Measurements from ENCODE around the gene RGSL1.

The RGSL1 gene

GRCh38 chr1:182580736-182581135 lies 130.8 kb downstream of the RGSL1 start:
- Histone ChIP-seq H3K36me3 (ENCODE audit: control insufficient read depth in 1 of 2, insufficient read depth in 2 of 2, low read length in 2 of 2) (peaks cover 31 to 52% of the 10 kb centered on the region in 2 donors), H3K4me3 (ENCODE audit: low read depth in 1 of 2, low read length in 2 of 2) (no peak overlapping the region), H3K9ac (ENCODE audit: low read depth in 1 of 2, low read length in 2 of 2) (no peak overlapping the region), H3K9me3 (ENCODE audit: control insufficient read depth in 1 of 2, low read length in 2 of 2) (no peaks in the 10 kb centered on the region), H3K4me1 (ENCODE audit: control insufficient read depth in 1 of 2, insufficient read depth in 2 of 2, low read length in 2 of 2) (peaks cover 10 to 19% of the 10 kb centered on the region in 2 donors), H3K27ac (ENCODE audit: low read depth, low read length) (no peak overlapping the region), H3K27me3 (ENCODE audit: control insufficient read depth in 1 of 2, insufficient read depth in 2 of 2, low read length in 2 of 2) (no peaks in the 10 kb centered on the region)

- H3K27ac ChIP-seq (ENCODE audit: low read depth, low read length) = no peak overlapping the region
- peak overlapping the region in 1 of 2 donors; percentile 5 for H3K4me3 ChIP-seq (ENCODE audit: low read depth in 1 of 2, low read length in 2 of 2)
- H3K9me3 ChIP-seq (ENCODE audit: control insufficient read depth in 1 of 2, low read length in 2 of 2) = no peaks in the 10 kb centered on the region
- H3K27me3 ChIP-seq (ENCODE audit: control insufficient read depth in 1 of 2, insufficient read depth in 2 of 2, low read length in 2 of 2) = no peaks in the 10 kb centered on the region
- H3K36me3 ChIP-seq (ENCODE audit: control insufficient read depth in 1 of 2, insufficient read depth in 2 of 2, low read length in 2 of 2) = peaks cover 30 to 36% of the 10 kb centered on the region in 2 donors
- H3K9ac ChIP-seq (ENCODE audit: low read depth in 1 of 2, low read length in 2 of 2) = no peak overlapping the region
- H3K4me1 ChIP-seq (ENCODE audit: control insufficient read depth in 1 of 2, insufficient read depth in 2 of 2, low read length in 2 of 2) = peaks cover 19 to 33% of the 10 kb centered on the region in 2 donors
Observed at GRCh38 chr1:182584746-182585145, 134.8 kb downstream of the RGSL1 start.

GRCh38 chr1:182586380-182586779 lies 136.4 kb downstream of the RGSL1 start:
- H3K4me3 ChIP-seq (ENCODE audit: low read depth in 1 of 2, low read length in 2 of 2) = no peak overlapping the region
- no peak overlapping the region for H3K9ac ChIP-seq (ENCODE audit: low read depth in 1 of 2, low read length in 2 of 2)
- no peak overlapping the region for H3K27ac ChIP-seq (ENCODE audit: low read depth, low read length)
- H3K4me1 ChIP-seq (ENCODE audit: control insufficient read depth in 1 of 2, insufficient read depth in 2 of 2, low read length in 2 of 2) = peaks cover 19 to 33% of the 10 kb centered on the region in 2 donors
- no peaks in the 10 kb centered on the region for H3K27me3 ChIP-seq (ENCODE audit: control insufficient read depth in 1 of 2, insufficient read depth in 2 of 2, low read length in 2 of 2)
- peaks cover 21 to 23% of the 10 kb centered on the region in 2 donors for H3K36me3 ChIP-seq (ENCODE audit: control insufficient read depth in 1 of 2, insufficient read depth in 2 of 2, low read length in 2 of 2)
- no peaks in the 10 kb centered on the region for H3K9me3 ChIP-seq (ENCODE audit: control insufficient read depth in 1 of 2, low read length in 2 of 2)

GRCh38 chr1:182587093-182587492 lies 137.1 kb downstream of the RGSL1 start:
- no peak overlapping the region for H3K4me3 ChIP-seq (ENCODE audit: low read depth in 1 of 2, low read length in 2 of 2)
- H3K4me1 ChIP-seq (ENCODE audit: control insufficient read depth in 1 of 2, insufficient read depth in 2 of 2, low read length in 2 of 2) = peaks cover 19 to 33% of the 10 kb centered on the region in 2 donors
- H3K36me3 ChIP-seq (ENCODE audit: control insufficient read depth in 1 of 2, insufficient read depth in 2 of 2, low read length in 2 of 2) = peaks cover 16 to 19% of the 10 kb centered on the region in 2 donors
- H3K9ac ChIP-seq (ENCODE audit: low read depth in 1 of 2, low read length in 2 of 2) = no peak overlapping the region
- no peak overlapping the region for H3K27ac ChIP-seq (ENCODE audit: low read depth, low read length)
- H3K9me3 ChIP-seq (ENCODE audit: control insufficient read depth in 1 of 2, low read length in 2 of 2) = no peaks in the 10 kb centered on the region
- H3K27me3 ChIP-seq (ENCODE audit: control insufficient read depth in 1 of 2, insufficient read depth in 2 of 2, low read length in 2 of 2) = no peaks in the 10 kb centered on the region

GRCh38 chr1:182587666-182588499 lies 137.9 kb downstream of the RGSL1 start:
- Histone ChIP-seq H3K4me1 (ENCODE audit: control insufficient read depth in 1 of 2, insufficient read depth in 2 of 2, low read length in 2 of 2) (peaks cover 19 to 33% of the 10 kb centered on the region in 2 donors), H3K9ac (ENCODE audit: low read depth in 1 of 2, low read length in 2 of 2) (peak overlapping the region; percentile 71 to 86)

GRCh38 chr1:182588500-182589396 lies 138.8 kb downstream of the RGSL1 start, which contains the start of gene RNASEL:
TSS of gene RNASEL (minus strand) at chr1:182589256. CDS start at chr1:182586806, 2,450 bp downstream.
- peak within 1 kb of the TSS; percentile 71 to 86 for H3K9ac ChIP-seq (ENCODE audit: low read depth in 1 of 2, low read length in 2 of 2)
- H3K27ac ChIP-seq (ENCODE audit: low read depth, low read length) = peak within 1 kb of the TSS; percentile 89
- no peaks in the 10 kb centered on the region for H3K27me3 ChIP-seq (ENCODE audit: control insufficient read depth in 1 of 2, insufficient read depth in 2 of 2, low read length in 2 of 2)
- H3K4me1 ChIP-seq (ENCODE audit: control insufficient read depth in 1 of 2, insufficient read depth in 2 of 2, low read length in 2 of 2) = peaks cover 19 to 32% of the 10 kb centered on the region in 2 donors
- no peaks in the 10 kb centered on the region for H3K9me3 ChIP-seq (ENCODE audit: control insufficient read depth in 1 of 2, low read length in 2 of 2)
- H3K36me3 ChIP-seq (ENCODE audit: control insufficient read depth in 1 of 2, insufficient read depth in 2 of 2, low read length in 2 of 2) = peaks cover 5 to 10% of the 10 kb centered on the region in 2 donors
- H3K4me3 ChIP-seq (ENCODE audit: low read depth in 1 of 2, low read length in 2 of 2) = peak within 1 kb of the TSS; percentile 77 to 89

More at GRCh38 chr1:182587666-182588499, 137.9 kb downstream of the RGSL1 start:
- peaks cover 8 to 11% of the 10 kb centered on the region in 2 donors for H3K36me3 ChIP-seq (ENCODE audit: control insufficient read depth in 1 of 2, insufficient read depth in 2 of 2, low read length in 2 of 2)
- no peaks in the 10 kb centered on the region for H3K27me3 ChIP-seq (ENCODE audit: control insufficient read depth in 1 of 2, insufficient read depth in 2 of 2, low read length in 2 of 2)
- H3K9me3 ChIP-seq (ENCODE audit: control insufficient read depth in 1 of 2, low read length in 2 of 2) = no peaks in the 10 kb centered on the region
- H3K27ac ChIP-seq (ENCODE audit: low read depth, low read length) = peak overlapping the region; percentile 89
- peak overlapping the region; percentile 77 to 89 for H3K4me3 ChIP-seq (ENCODE audit: low read depth in 1 of 2, low read length in 2 of 2)

- H3K9me3 ChIP-seq (ENCODE audit: control insufficient read depth in 1 of 2, low read length in 2 of 2) = no peaks in the 10 kb centered on the region
- peak overlapping the region; percentile 77 to 89 for H3K4me3 ChIP-seq (ENCODE audit: low read depth in 1 of 2, low read length in 2 of 2)
- H3K36me3 ChIP-seq (ENCODE audit: control insufficient read depth in 1 of 2, insufficient read depth in 2 of 2, low read length in 2 of 2) = peaks cover 2 to 10% of the 10 kb centered on the region in 2 donors
- no peaks in the 10 kb centered on the region for H3K27me3 ChIP-seq (ENCODE audit: control insufficient read depth in 1 of 2, insufficient read depth in 2 of 2, low read length in 2 of 2)
- peak overlapping the region in 1 of 2 donors; percentile 86 for H3K9ac ChIP-seq (ENCODE audit: low read depth in 1 of 2, low read length in 2 of 2)
- peaks cover 15 to 25% of the 10 kb centered on the region in 2 donors for H3K4me1 ChIP-seq (ENCODE audit: control insufficient read depth in 1 of 2, insufficient read depth in 2 of 2, low read length in 2 of 2)
- peak overlapping the region; percentile 89 for H3K27ac ChIP-seq (ENCODE audit: low read depth, low read length)
Observed at GRCh38 chr1:182589520-182589919, 139.6 kb downstream of the RGSL1 start.

GRCh38 chr1:182589931-182590330 lies 140.0 kb downstream of the RGSL1 start:
- H3K27me3 ChIP-seq (ENCODE audit: control insufficient read depth in 1 of 2, insufficient read depth in 2 of 2, low read length in 2 of 2) = no peaks in the 10 kb centered on the region
- H3K4me3 ChIP-seq (ENCODE audit: low read depth in 1 of 2, low read length in 2 of 2) = no peak overlapping the region
- peaks cover 0 to 10% of the 10 kb centered on the region in 2 donors for H3K36me3 ChIP-seq (ENCODE audit: control insufficient read depth in 1 of 2, insufficient read depth in 2 of 2, low read length in 2 of 2)
- no peak overlapping the region for H3K9ac ChIP-seq (ENCODE audit: low read depth in 1 of 2, low read length in 2 of 2)
- peaks cover 11 to 21% of the 10 kb centered on the region in 2 donors for H3K4me1 ChIP-seq (ENCODE audit: control insufficient read depth in 1 of 2, insufficient read depth in 2 of 2, low read length in 2 of 2)
- H3K27ac ChIP-seq (ENCODE audit: low read depth, low read length) = no peak overlapping the region
- no peaks in the 10 kb centered on the region for H3K9me3 ChIP-seq (ENCODE audit: control insufficient read depth in 1 of 2, low read length in 2 of 2)

GRCh38 chr1:182595641-182596240 lies 145.8 kb downstream of the RGSL1 start:
- no peak overlapping the region for H3K4me3 ChIP-seq (ENCODE audit: low read depth in 1 of 2, low read length in 2 of 2)
- no peak overlapping the region for H3K9ac ChIP-seq (ENCODE audit: low read depth in 1 of 2, low read length in 2 of 2)
- no peaks in the 10 kb centered on the region for H3K9me3 ChIP-seq (ENCODE audit: control insufficient read depth in 1 of 2, low read length in 2 of 2)
- H3K27me3 ChIP-seq (ENCODE audit: control insufficient read depth in 1 of 2, insufficient read depth in 2 of 2, low read length in 2 of 2) = no peaks in the 10 kb centered on the region
- H3K4me1 ChIP-seq (ENCODE audit: control insufficient read depth in 1 of 2, insufficient read depth in 2 of 2, low read length in 2 of 2) = peaks cover 0 to 3% of the 10 kb centered on the region in 2 donors
- peaks cover 0 to 5% of the 10 kb centered on the region in 2 donors for H3K36me3 ChIP-seq (ENCODE audit: control insufficient read depth in 1 of 2, insufficient read depth in 2 of 2, low read length in 2 of 2)
- no peak overlapping the region for H3K27ac ChIP-seq (ENCODE audit: low read depth, low read length)
